Measurements from ENCODE around the gene PPP2R2D.

The PPP2R2D gene

DNA sequence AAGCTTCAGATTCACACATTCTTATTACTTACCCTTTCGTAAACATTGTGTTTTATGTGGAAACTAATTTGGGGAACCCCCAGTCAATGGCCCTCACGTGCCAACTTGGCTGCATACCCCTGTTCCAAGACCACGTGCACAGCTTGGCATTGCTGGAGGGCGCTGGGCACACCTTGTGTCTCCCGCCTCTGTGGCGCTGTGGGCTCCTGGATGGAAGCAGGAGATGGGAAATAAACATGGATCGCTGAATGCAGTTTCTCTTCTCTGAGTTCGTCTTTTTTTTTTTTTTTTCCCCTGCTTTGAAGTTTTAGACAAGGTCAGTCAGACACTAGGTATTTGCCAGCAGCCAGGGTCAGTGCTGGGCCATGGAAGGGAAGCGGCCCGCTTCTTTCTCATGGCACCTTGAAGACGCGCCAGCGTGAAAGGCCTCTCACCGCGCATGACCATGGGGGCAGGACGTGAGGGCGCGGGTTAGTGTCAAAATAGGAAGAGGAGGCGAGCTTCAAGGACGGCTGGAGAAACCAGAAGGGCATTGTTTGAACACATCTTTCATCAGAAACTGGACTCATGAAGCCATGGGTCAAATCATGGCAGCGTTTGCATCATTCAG lies 53.7 kb downstream of the PPP2R2D start:
- DNase-seq = no peak

GRCh38 chr10:131955591-131956340 lies 55.0 kb downstream of the PPP2R2D start:
- no peak for DNase-seq

DNA sequence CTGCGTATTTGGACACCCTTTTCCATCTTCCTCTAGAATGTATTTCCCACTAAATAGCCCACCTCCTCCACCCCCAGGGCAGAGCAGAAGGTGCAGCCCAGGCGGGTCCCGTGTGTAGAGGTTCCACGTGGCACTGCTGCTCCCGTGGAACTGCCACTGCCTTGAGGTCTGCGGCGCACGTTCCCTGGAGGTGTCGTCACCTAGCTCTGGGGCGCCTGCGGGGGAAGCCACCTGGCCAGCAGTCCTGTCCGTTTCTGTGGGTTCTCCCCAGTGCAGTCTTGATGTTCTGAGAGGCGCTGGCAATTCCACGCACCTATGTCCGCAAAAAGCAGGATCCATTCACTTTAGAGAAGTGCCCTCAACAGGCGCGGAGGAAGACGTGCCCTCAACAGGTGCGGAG lies 59.0 kb downstream of the PPP2R2D start:
- no peak for DNase-seq

- DNase-seq = no peak
Observed at GRCh38 chr10:131960631-131961046, 59.8 kb downstream of the PPP2R2D start.

GRCh38 chr10:131961047-131961776 lies 60.4 kb downstream of the PPP2R2D start:
- DNase-seq = no peak

DNA sequence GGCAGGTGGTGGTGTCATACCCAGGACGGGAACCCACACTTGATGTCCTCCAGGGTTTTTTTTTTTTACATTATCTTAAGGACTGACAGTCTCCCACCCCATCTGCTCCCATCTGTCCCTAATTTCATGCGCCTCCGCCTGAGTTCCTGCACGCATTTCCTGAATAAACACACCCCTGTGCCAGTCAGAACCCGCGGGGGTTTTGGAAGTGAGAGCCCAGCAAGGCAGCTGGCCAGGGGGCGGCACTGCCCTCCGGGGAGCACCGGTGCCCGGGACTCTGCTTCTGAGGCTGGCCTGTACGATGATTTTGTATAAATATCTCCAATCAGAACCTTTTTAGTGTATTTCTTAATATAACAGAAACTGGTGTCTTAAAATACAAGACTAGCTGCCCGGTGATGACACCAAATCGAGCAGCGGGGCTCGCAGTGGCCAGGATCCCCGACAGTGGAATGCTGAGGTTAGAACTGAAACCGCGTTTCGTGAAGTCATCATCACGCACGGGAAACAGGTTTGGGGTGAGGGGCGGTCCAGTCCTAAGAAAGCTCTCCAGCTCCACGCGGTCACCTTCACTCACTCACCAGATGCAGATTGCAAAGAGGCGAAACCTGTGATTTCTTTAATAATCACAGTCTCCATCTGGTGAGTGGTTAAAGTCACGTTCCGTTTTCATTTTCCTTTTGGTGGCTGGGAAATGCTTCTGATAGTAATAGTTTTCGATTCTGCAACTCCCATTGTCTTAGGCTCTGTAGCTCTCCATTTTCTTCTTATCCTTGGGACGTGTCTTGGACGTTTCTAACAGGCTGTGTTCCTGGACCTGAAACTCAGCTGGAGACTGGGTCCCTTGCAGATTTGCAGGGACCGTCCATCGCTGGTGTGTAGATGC lies 61.2 kb downstream of the PPP2R2D start:
- DNase-seq = no peak

GRCh38 chr10:131963350-131963749 lies 62.5 kb downstream of the PPP2R2D start:
- no peak for DNase-seq

DNA sequence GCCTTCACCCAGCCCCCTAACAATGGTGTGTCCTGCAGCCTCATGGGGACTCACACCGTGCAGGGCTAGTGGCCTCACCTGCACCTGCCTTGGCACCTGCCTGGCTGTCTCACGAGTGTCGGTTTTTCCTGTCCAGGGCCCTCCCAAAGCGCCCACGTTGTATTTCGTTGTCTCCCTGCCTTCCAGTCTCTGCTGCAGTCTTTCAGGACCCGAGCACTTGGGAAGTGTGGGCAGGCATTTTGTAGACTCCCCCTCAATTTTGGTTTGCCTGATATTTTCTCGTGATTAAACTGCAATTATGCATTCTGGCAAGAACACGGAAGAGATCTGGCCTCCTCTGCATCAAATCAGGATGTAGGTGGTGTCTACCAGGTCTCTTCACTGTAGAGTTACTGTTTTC lies 63.0 kb downstream of the PPP2R2D start:
- DNase-seq = no peak

DNA sequence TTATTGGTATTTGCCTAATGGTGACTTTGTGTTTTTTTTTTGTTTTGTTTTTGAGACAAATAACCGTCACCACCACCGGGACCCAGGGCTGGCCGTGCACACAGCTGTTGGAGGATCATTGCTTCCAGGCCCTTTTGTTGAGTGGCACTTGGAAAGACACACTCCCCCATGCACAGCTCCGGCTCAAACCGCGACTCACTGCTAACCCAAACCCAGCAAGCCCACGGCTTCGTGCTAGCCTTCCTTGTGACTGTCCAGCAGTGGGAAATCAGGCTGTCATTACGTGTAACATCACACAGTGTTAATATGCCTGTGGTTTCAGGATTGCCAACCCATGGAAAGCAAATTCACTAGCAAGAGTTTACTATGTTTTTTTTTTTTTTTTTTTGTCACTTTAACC lies 63.5 kb downstream of the PPP2R2D start:
- no peak for DNase-seq

- no peak for DNase-seq
Observed at GRCh38 chr10:131968949-131969348, 68.1 kb downstream of the PPP2R2D start.

- DNase-seq = no peak
Observed at GRCh38 chr10:131970946-131971345, 70.1 kb downstream of the PPP2R2D start.

DNA sequence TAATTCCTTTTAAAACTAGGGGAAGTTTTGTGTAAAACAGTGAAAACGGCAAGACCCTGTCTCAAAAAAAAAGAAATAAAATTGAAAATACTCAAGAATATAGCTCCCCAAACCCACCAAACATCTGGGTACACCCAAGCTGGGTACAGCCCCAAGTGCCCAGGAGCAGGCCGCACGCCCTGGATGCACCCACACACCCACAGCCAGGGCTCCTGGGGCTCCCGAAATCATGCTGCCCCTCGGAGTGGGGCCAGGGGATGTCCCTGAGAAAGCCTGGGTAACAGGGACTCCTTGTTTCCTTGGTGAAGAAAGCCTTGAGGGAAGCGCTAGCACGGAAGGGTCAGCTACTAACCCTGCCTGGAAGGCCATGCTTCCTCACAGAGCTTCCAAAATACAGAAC lies 70.8 kb downstream of the PPP2R2D start:
- no peak for DNase-seq

- DNase-seq = no peak
Observed at GRCh38 chr10:131972474-131973071, 71.8 kb downstream of the PPP2R2D start.

GRCh38 chr10:131973160-131973951 lies 72.5 kb downstream of the PPP2R2D start:
- DNase-seq = no peak

DNA sequence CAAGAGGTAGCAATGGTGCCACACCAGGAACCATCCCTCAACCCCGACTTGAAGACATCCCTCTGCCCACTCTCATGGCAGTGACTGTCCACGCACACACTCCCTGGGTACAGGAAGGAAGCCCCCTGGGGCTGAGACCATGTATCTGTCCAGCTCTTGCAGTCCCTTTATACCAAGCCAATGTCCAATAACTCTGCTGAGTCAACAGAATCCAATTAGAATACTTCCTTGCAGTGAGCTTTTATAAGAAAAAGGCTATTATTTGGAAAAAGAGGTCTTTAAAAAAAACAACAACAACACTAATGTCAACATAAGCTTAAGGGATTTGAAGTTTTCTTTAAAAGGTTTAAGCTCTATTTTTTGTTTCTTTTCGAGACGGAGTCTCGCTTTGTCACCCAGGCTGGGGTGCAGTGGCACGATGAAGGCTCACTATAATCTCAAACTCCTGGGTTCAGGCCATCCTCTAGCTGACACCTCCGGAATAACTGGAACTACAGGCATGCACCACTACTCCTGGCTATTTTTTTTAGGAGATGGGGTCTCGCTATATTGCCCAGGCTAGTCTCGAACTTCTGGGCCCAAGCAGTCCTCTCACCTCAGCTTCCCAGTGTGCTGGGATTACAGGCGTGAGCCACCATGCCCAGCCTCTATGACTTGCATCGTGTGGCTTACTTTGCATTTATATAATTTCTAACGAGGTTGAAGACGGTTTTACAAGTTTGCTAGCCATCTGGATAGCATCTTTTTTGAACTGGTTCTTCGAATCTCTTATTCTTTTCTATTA lies 73.4 kb downstream of the PPP2R2D start:
- no peak for DNase-seq

DNA sequence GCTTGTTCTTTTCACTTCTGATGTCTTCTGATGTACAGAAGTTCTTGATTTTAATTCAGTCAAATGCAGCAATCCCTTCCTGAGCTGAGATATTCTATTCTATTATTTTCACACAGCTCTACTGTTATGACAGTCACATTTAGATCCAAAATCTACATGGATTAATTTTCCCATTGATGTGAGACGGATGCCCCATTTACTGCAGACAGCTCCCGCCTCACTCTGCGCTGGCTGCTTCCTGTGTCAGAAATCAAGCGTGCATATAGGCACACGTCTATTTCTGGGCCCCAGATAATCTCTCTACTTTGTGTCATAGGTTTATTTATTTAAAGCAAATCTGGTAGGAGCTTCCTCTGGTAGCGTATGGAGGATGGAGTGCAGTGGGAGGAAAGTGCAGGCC lies 74.2 kb downstream of the PPP2R2D start:
- no peak for DNase-seq

DNA sequence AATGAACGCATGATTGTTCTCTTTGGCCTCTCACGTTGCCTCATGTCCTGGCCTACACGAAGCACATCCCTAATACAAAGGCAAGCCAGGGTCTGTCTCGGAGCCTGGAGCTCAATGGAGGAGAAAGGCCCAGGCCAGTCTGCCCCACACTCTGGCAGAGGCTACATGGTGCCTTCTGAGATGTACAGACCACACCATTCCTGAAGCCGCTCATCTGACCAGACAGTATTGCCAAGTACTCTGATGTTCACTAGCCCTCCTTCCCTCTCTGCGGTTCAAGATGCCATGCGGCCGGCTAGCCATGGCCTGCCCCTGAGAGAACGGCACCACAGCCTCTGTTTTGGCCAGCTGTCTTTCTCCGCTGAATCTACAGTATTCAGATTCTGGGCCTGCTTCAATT lies 75.0 kb downstream of the PPP2R2D start:
- DNase-seq = no peak

GRCh38 chr10:131977323-131978096 lies 76.7 kb downstream of the PPP2R2D start:
- no peak for DNase-seq

GRCh38 chr10:131978366-131978765 lies 77.6 kb downstream of the PPP2R2D start:
- no peak for DNase-seq

GRCh38 chr10:131978851-131979250 lies 78.0 kb downstream of the PPP2R2D start:
- no peak for DNase-seq
